Measurements from ENCODE around the gene SHF. TPM values are rescaled to one million over a fixed set of nuclear protein-coding genes. Genes with fewer than 3 reads are reported as not detected.

SHF gene
- total RNA-seq, 1 donor, result 3.3 TPM

GRCh38 chr15:45179221-45179985 is 8.4 kb downstream of the SHF start:
- peak; percentile 74 for DNase-seq (ENCODE audit: insufficient read length, low spot score, missing footprints)
- Histone ChIP-seq H3K4me3 (ENCODE audit: insufficient read depth, low read length) (no peak overlapping the region), H3K4me1 (ENCODE audit: insufficient read depth, low read length) (no peaks in the 10 kb centered on the region), H3K79me2 (ENCODE audit: insufficient read depth, low read length) (no peaks in the 10 kb centered on the region), H3K36me3 (ENCODE audit: insufficient read depth, low read length) (no peaks in the 10 kb centered on the region), H3K9me3 (ENCODE audit: low read depth, low read length) (no peaks in the 10 kb centered on the region), H3K4me2 (ENCODE audit: insufficient read depth, low read length) (no peak overlapping the region), H4K20me1 (ENCODE audit: insufficient read depth, low read length) (peaks cover 2% of the 10 kb centered on the region), H2AFZ (ENCODE audit: low read length) (no peak overlapping the region), H3K27ac (ENCODE audit: low read depth, low read length) (no peak overlapping the region), H3K27me3 (ENCODE audit: insufficient read depth, low read length) (no peaks in the 10 kb centered on the region)
- TF ChIP-seq CTCF (IDR thresholded peaks at IDR 0.05; ENCODE audit: extremely low read depth, low read depth, low read length), result peak; percentile 43

GRCh38 chr15:45177285-45177684 is 10.5 kb downstream of the SHF start:
- H2AFZ ChIP-seq (ENCODE audit: low read length), result no peak overlapping the region
- H3K4me3 ChIP-seq (ENCODE audit: insufficient read depth, low read length), result no peak overlapping the region
- H3K27ac ChIP-seq (ENCODE audit: low read depth, low read length), result no peak overlapping the region
- H3K4me1 ChIP-seq (ENCODE audit: insufficient read depth, low read length), result no peaks in the 10 kb centered on the region
- H4K20me1 ChIP-seq (ENCODE audit: insufficient read depth, low read length), result peaks cover 2% of the 10 kb centered on the region
- peak; percentile 72 for DNase-seq (ENCODE audit: insufficient read length, low spot score, missing footprints)
- no peak overlapping the region for H3K4me2 ChIP-seq (ENCODE audit: insufficient read depth, low read length)
- H3K79me2 ChIP-seq (ENCODE audit: insufficient read depth, low read length), result no peaks in the 10 kb centered on the region
- no peak for TF ChIP-seq CTCF (IDR thresholded peaks at IDR 0.05; ENCODE audit: extremely low read depth, low read depth, low read length)
- no peaks in the 10 kb centered on the region for H3K36me3 ChIP-seq (ENCODE audit: insufficient read depth, low read length)
- no peaks in the 10 kb centered on the region for H3K27me3 ChIP-seq (ENCODE audit: insufficient read depth, low read length)
- H3K9me3 ChIP-seq (ENCODE audit: low read depth, low read length), result no peaks in the 10 kb centered on the region

GRCh38 chr15:45174577-45174976 is 13.2 kb downstream of the SHF start:
- no peaks in the 10 kb centered on the region for H3K4me1 ChIP-seq (ENCODE audit: insufficient read depth, low read length)
- no peaks in the 10 kb centered on the region for H3K27me3 ChIP-seq (ENCODE audit: insufficient read depth, low read length)
- H3K36me3 ChIP-seq (ENCODE audit: insufficient read depth, low read length), result no peaks in the 10 kb centered on the region
- H2AFZ ChIP-seq (ENCODE audit: low read length), result no peak overlapping the region
- no peak overlapping the region for H3K27ac ChIP-seq (ENCODE audit: low read depth, low read length)
- H3K9me3 ChIP-seq (ENCODE audit: low read depth, low read length), result no peaks in the 10 kb centered on the region
- peak; percentile 69 for DNase-seq (ENCODE audit: insufficient read length, low spot score, missing footprints)
- no peak overlapping the region for H3K4me3 ChIP-seq (ENCODE audit: insufficient read depth, low read length)
- no peaks in the 10 kb centered on the region for H4K20me1 ChIP-seq (ENCODE audit: insufficient read depth, low read length)
- no peak for TF ChIP-seq CTCF (IDR thresholded peaks at IDR 0.05; ENCODE audit: extremely low read depth, low read depth, low read length)
- H3K4me2 ChIP-seq (ENCODE audit: insufficient read depth, low read length), result no peak overlapping the region
- H3K79me2 ChIP-seq (ENCODE audit: insufficient read depth, low read length), result no peaks in the 10 kb centered on the region

GRCh38 chr15:45174069-45174468 is 13.7 kb downstream of the SHF start:
- DNase-seq (ENCODE audit: insufficient read length, low spot score, missing footprints), result no peak

More at GRCh38 chr15:45174069-45174468, 13.7 kb downstream of the SHF start:
- no peaks in the 10 kb centered on the region for H3K79me2 ChIP-seq (ENCODE audit: insufficient read depth, low read length)
- no peaks in the 10 kb centered on the region for H3K27me3 ChIP-seq (ENCODE audit: insufficient read depth, low read length)
- no peaks in the 10 kb centered on the region for H3K9me3 ChIP-seq (ENCODE audit: low read depth, low read length)
- no peaks in the 10 kb centered on the region for H3K4me1 ChIP-seq (ENCODE audit: insufficient read depth, low read length)
- no peak overlapping the region for H3K27ac ChIP-seq (ENCODE audit: low read depth, low read length)
- no peak for TF ChIP-seq CTCF (IDR thresholded peaks at IDR 0.05; ENCODE audit: extremely low read depth, low read depth, low read length)
- H2AFZ ChIP-seq (ENCODE audit: low read length), result no peak overlapping the region
- no peak overlapping the region for H3K4me3 ChIP-seq (ENCODE audit: insufficient read depth, low read length)
- H4K20me1 ChIP-seq (ENCODE audit: insufficient read depth, low read length), result no peaks in the 10 kb centered on the region
- no peak overlapping the region for H3K4me2 ChIP-seq (ENCODE audit: insufficient read depth, low read length)
- no peaks in the 10 kb centered on the region for H3K36me3 ChIP-seq (ENCODE audit: insufficient read depth, low read length)

Data from osteoblast (primary cell).